IMR-90 (cell line): ENCODE data around the gene KCNMA1. TPM values are rescaled to one million over a fixed set of nuclear protein-coding genes. Genes with fewer than 3 reads are reported as not detected.

Experiments used
- ATAC-seq: fragments of 200-7000 bp; cut with Tn5 transposase; 2 replicates; pipeline ENCODE4 v1.9.1; 2020; ENCODE audit warnings: low read depth, mild to moderate bottlenecking, moderate library complexity
- BruUV-seq: library from RNA; stranded (reverse); fragments of 400-500 nt; replicated peaks from 2 replicates; lab custom pipeline; 2021; lab: Mats Ljungman, UMichigan
- CTCF ChIA-PET: fragments of 300-600 bp; formaldehyde crosslinking; extraction: SDS; loops from one replicate; lab custom pipeline; 2021; ENCODE audit warnings: antibody characterized with exemption; lab: Yijun Ruan, JAX
- POLR2A ChIA-PET: fragments of 300-600 bp; sonication (Branson Sonifier 250); formaldehyde crosslinking; loops from one replicate; lab custom pipeline; 2022; ENCODE audit warnings: antibody characterized with exemption; ENCODE audit not compliant: unreplicated experiment; lab: Charles Lee
- DNase-seq: peaks from one replicate; pipeline ENCODE4 v3.0.0; 2013
- H2AFZ ChIP-seq: replicated peaks from 2 replicates; pipeline ENCODE3; 2013; ENCODE audit warnings: low read length, mild to moderate bottlenecking; ENCODE audit not compliant: poor library complexity
- H2AK5ac ChIP-seq: 2 replicates; pipeline ENCODE4 v1.6.1; 2013; ENCODE audit warnings: low read depth, low read length, inconsistent platforms
- H2AK9ac ChIP-seq: replicated peaks from 2 replicates; pipeline ENCODE3; 2013; ENCODE audit warnings: mild to moderate bottlenecking, low read depth, low read length, moderate library complexity; ENCODE audit not compliant: poor library complexity
- H2BK120ac ChIP-seq: 2 replicates; pipeline ENCODE4 v1.6.1; 2013; ENCODE audit warnings: low read depth, low read length, inconsistent platforms
- H2BK15ac ChIP-seq: 3 replicates; pipeline ENCODE4 v1.6.1; 2013; ENCODE audit warnings: low read depth, low read length, inconsistent platforms
- H2BK20ac ChIP-seq: 2 replicates; pipeline ENCODE4 v1.6.1; 2013; ENCODE audit warnings: low read depth, mild to moderate bottlenecking, inconsistent platforms, low read length, moderate library complexity
- H2BK5ac ChIP-seq: 2 replicates; pipeline ENCODE4 v1.6.1; 2013; ENCODE audit warnings: mild to moderate bottlenecking, low read depth, low read length, inconsistent platforms; ENCODE audit not compliant: poor library complexity, severe bottlenecking
- H3K14ac ChIP-seq: replicated peaks from 2 replicates; pipeline ENCODE4 v1.6.1; 2013; ENCODE audit warnings: low read depth, low read length, inconsistent platforms
- H3K18ac ChIP-seq: 2 replicates; pipeline ENCODE4 v1.6.1; 2013; ENCODE audit warnings: low read depth, low read length, control low read depth
- H3K23ac ChIP-seq: 2 replicates; pipeline ENCODE4 v1.6.1; 2013; ENCODE audit warnings: low read depth, low read length, inconsistent platforms
- H3K27ac ChIP-seq: 2 replicates; pipeline ENCODE4 v1.5.1; 2013; ENCODE audit warnings: mild to moderate bottlenecking, control low read depth, low read length; ENCODE audit not compliant: insufficient read depth
- H3K27me3 ChIP-seq: 2 replicates; pipeline ENCODE4 v1.6.1; 2013; ENCODE audit warnings: low read length; ENCODE audit not compliant: control insufficient read depth, insufficient read depth
- H3K36me3 ChIP-seq: 2 replicates; pipeline ENCODE4 v1.6.1; 2013; ENCODE audit warnings: low read length, mixed read lengths; ENCODE audit not compliant: control insufficient read depth, insufficient read depth
- H3K4ac ChIP-seq: 2 replicates; pipeline ENCODE4 v1.6.1; 2013; ENCODE audit warnings: low read depth, low read length, inconsistent platforms
- H3K4me1 ChIP-seq: 2 replicates; pipeline ENCODE4 v1.6.1; 2013; ENCODE audit warnings: low read length, mixed read lengths; ENCODE audit not compliant: control insufficient read depth, insufficient read depth
- H3K4me2 ChIP-seq: 2 replicates; pipeline ENCODE4 v1.6.1; 2013; ENCODE audit warnings: low read depth, mild to moderate bottlenecking, control low read depth, low read length, moderate library complexity
- H3K4me3 ChIP-seq: 2 replicates; pipeline ENCODE4 v1.5.1; 2013; ENCODE audit warnings: low read depth, mild to moderate bottlenecking, control low read depth, low read length, moderate library complexity; ENCODE audit not compliant: insufficient read depth
- H3K56ac ChIP-seq: 2 replicates; pipeline ENCODE4 v1.6.1; 2013; ENCODE audit warnings: low read length, inconsistent platforms; ENCODE audit not compliant: insufficient read depth; ENCODE audit errors: extremely low read depth
- H3K79me1 ChIP-seq, 2 experiments: 2 replicates each; pipeline ENCODE4 v1.6.1; 2013; ENCODE audit warnings: low read length in 2 of 2, inconsistent platforms in 1 of 2, low read depth in 1 of 2
- H3K9ac ChIP-seq: 2 replicates; pipeline ENCODE4 v1.6.1; 2013; ENCODE audit warnings: low read depth, low read length, control low read depth
- H3K9me1 ChIP-seq: 2 replicates; pipeline ENCODE4 v1.6.1; 2013; ENCODE audit warnings: low read length, inconsistent platforms; ENCODE audit not compliant: insufficient read depth
- H3K9me3 ChIP-seq: 2 replicates; pipeline ENCODE4 v1.6.1; 2013; ENCODE audit warnings: low read length; ENCODE audit not compliant: control insufficient read depth, insufficient read depth
- H4K20me1 ChIP-seq: 2 replicates; pipeline ENCODE4 v1.6.1; 2013; ENCODE audit warnings: low read length, inconsistent platforms; ENCODE audit not compliant: insufficient read depth
- H4K5ac ChIP-seq: 2 replicates; pipeline ENCODE4 v1.6.1; 2013; ENCODE audit warnings: mild to moderate bottlenecking, low read depth, low read length, control low read depth
- H4K8ac ChIP-seq, 2 experiments: 2 replicates each; pipeline ENCODE4 v1.6.1; 2013; ENCODE audit warnings: low read depth in 2 of 2, low read length in 2 of 2, control low read depth in 1 of 2, inconsistent platforms in 1 of 2
- H4K91ac ChIP-seq: 2 replicates; pipeline ENCODE4 v1.6.1; 2013; ENCODE audit warnings: low read depth, low read length, inconsistent platforms; ENCODE audit not compliant: insufficient read depth
- BHLHE40 ChIP-seq: fragments of 150-350 bp; IDR thresholded peaks from 2 replicates; pipeline ENCODE4 v1.6.1; 2016; ENCODE audit warnings: mild to moderate bottlenecking, low read depth, low read length
- CEBPB ChIP-seq: IDR thresholded peaks from 2 replicates; pipeline ENCODE4 v1.6.1; 2012; ENCODE audit warnings: low read depth, low read length, improper control_type of control experiment
- CHD1 ChIP-seq: IDR thresholded peaks from 2 replicates; pipeline ENCODE4 v1.6.1; 2012; ENCODE audit warnings: low read depth, low read length, improper control_type of control experiment
- CTCF ChIP-seq: conservative IDR thresholded peaks from 2 replicates; pipeline ENCODE4 v1.5.1; 2012; ENCODE audit warnings: mild to moderate bottlenecking, low read depth, low read length, improper control_type of control experiment
- FOS ChIP-seq: fragments of 150-350 bp; IDR thresholded peaks from 2 replicates; pipeline ENCODE4 v1.6.1; 2016; ENCODE audit warnings: low read depth, low read length
- MAZ ChIP-seq: IDR thresholded peaks from 2 replicates; pipeline ENCODE4 v1.6.1; 2012; ENCODE audit warnings: low read depth, mild to moderate bottlenecking, low read length, improper control_type of control experiment, moderate library complexity, borderline replicate concordance
- MXI1 ChIP-seq: IDR thresholded peaks from 2 replicates; pipeline ENCODE4 v1.6.1; 2012; ENCODE audit warnings: low read depth, mild to moderate bottlenecking, low read length, moderate library complexity, borderline replicate concordance
- NFE2L2 ChIP-seq: fragments of 150-350 bp; IDR thresholded peaks from 2 replicates; pipeline ENCODE4 v1.6.1; 2016; ENCODE audit warnings: low read depth, mild to moderate bottlenecking, low read length
- POLR2A ChIP-seq: IDR thresholded peaks from 2 replicates; pipeline ENCODE4 v1.6.1; 2012; ENCODE audit warnings: mild to moderate bottlenecking, low read depth, low read length
- RAD21 ChIP-seq: IDR thresholded peaks from 2 replicates; pipeline ENCODE4 v1.6.1; 2012; ENCODE audit warnings: low read length, improper control_type of control experiment
- RFX5 ChIP-seq: IDR thresholded peaks from 2 replicates; pipeline ENCODE4 v1.8.0; 2012; ENCODE audit warnings: low read depth, mild to moderate bottlenecking, low read length, moderate library complexity
- WGBS, 2 experiments: methylation state at CpG; one replicate each; pipeline versions ENCODE4 v1.1.5 to v1.1.7; 2013; ENCODE audit warnings: missing lambda C conversion rate in 2 of 2; ENCODE audit not compliant: insufficient read length in 1 of 2; ENCODE audit errors: extremely low coverage in 2 of 2; 5-methylcytosine and 5-hydroxymethylcytosine counted together
- dilution Hi-C: fragments of 300-500 bp; cut with HindIII; formaldehyde crosslinking; loops from one replicate; pipeline ENCODE4 v1.14.3; 2018; ENCODE audit warnings: low sequenced_read_pairs; ENCODE audit not compliant: unreplicated experiment
- in situ Hi-C: fragments of 300-500 bp; cut with MboI; formaldehyde crosslinking; loops from 3 replicates; pipeline ENCODE4 v1.14.3; 2019; ENCODE audit warnings: low sequenced_read_pairs, inconsistent platforms, mixed read lengths
- intact Hi-C: fragments of 100-400 bp; cut with micrococcal nuclease; formaldehyde crosslinking; loops from 2 replicates; pipeline ENCODE4 v1.10.0; 2022
- polyA plus RNA-seq, 3 experiments: library from polyadenylated mRNA; depleted of rRNA; stranded (reverse); fragments of >200 nt; gene quantifications; 2 replicates each; pipeline ENCODE4 v1.2.3, GENCODE V29; 2012; ENCODE audit warnings: low replicate concordance in 1 of 3
- total RNA-seq: library from RNA; depleted of rRNA; stranded (reverse); fragments of >200 nt; gene quantifications from 2 replicates; pipeline ENCODE4 v1.2.3, GENCODE V29; 2012

Gene KCNMA1
- total and polyA plus RNA-seq, 2 of the 4 experiments (the other 2 are of a cell fraction) = 25.6 to 29.6 TPM

GRCh38 chr10:76884673-76885275 lies 752.8 kb downstream of the KCNMA1 start:
- Histone ChIP-seq H3K27ac (no peak overlapping the region), H4K20me1 (no peaks in the 10 kb centered on the region), H4K5ac (no peak overlapping the region), H4K8ac (no peak overlapping the region), H3K14ac (no peak overlapping the region), H2BK5ac (no peak overlapping the region), H3K18ac (no peak overlapping the region), H2AFZ (no peak overlapping the region), H3K9ac (no peak overlapping the region), H3K4me1 (no peaks in the 10 kb centered on the region), H2BK15ac (no peak overlapping the region), H3K9me3 (no peaks in the 10 kb centered on the region), H3K79me1 (no peaks in the 10 kb centered on the region), H4K91ac (no peak overlapping the region), H3K9me1 (no peaks in the 10 kb centered on the region), H2AK5ac (no peak overlapping the region), H3K56ac (no peak overlapping the region), H3K23ac (no peak overlapping the region), H2AK9ac (no peak overlapping the region), H3K4me2 (no peak overlapping the region), H3K36me3 (no peaks in the 10 kb centered on the region), H3K27me3 (peaks cover 4% of the 10 kb centered on the region), H3K4ac (no peak overlapping the region), H3K4me3 (no peak overlapping the region), H2BK20ac (no peak overlapping the region), H2BK120ac (no peak overlapping the region)
- POLR2A ChIA-PET = no interaction called here
- intact Hi-C loops = no loop called here
- DNase-seq (no peak), ATAC-seq (no peak)
- no CpG with 5 or more reads among the region's 4 CpGs for WGBS, 2 experiments
- in situ Hi-C loops = no loop called here
- CTCF ChIA-PET = no interaction called here
- TF ChIP-seq CHD1 (no peak), CTCF (no peak), RFX5 (no peak), RAD21 (no peak), MXI1 (no peak), FOS (no peak), POLR2A (no peak), BHLHE40 (no peak), NFE2L2 (no peak), MAZ (no peak), CEBPB (no peak)
- no TSS peak for BruUV-seq
- dilution Hi-C loops = no loop called here
